G401.6 (cell line): ENCODE data around the gene SMYD2.

Experiments used
- FAIRE-seq: peaks from 2 replicates; lab custom pipeline; 2012; peaks lifted over from hg19 to GRCh38; lab: Jason Lieb, UNC

Gene SMYD2

GRCh38 chr1:214281021-214281719 is at the start of gene SMYD2:
Gene SMYD2, plus strand, starts transcription at chr1:214281159. Its CDS starts 96 bp downstream, at chr1:214281255.
- FAIRE-seq: no peak

GRCh38 chr1:214233856-214234634 is 46.9 kb upstream of the SMYD2 start:
- no peak for FAIRE-seq

GRCh38 chr1:214234635-214235025 is 46.3 kb upstream of the SMYD2 start:
- no peak for FAIRE-seq

GRCh38 chr1:214236477-214236876 is 44.5 kb upstream of the SMYD2 start:
- FAIRE-seq: no peak

- no peak for FAIRE-seq
These were observed 39.9 kb upstream of the SMYD2 start for GRCh38 chr1:214241060-214241459.

GRCh38 chr1:214244252-214244651 is 36.7 kb upstream of the SMYD2 start:
- FAIRE-seq: no peak

- FAIRE-seq: no peak
These were observed 36.1 kb upstream of the SMYD2 start for GRCh38 chr1:214244841-214245240.

GRCh38 chr1:214247501-214248041 is 33.4 kb upstream of the SMYD2 start:
- no peak for FAIRE-seq

- FAIRE-seq: no peak
These were observed 32.5 kb upstream of the SMYD2 start for GRCh38 chr1:214248311-214249085.

GRCh38 chr1:214249651-214250050 is 31.3 kb upstream of the SMYD2 start:
- no peak for FAIRE-seq

GRCh38 chr1:214251354-214251753 is 29.6 kb upstream of the SMYD2 start:
- FAIRE-seq: no peak

- no peak for FAIRE-seq
These were observed 25.4 kb upstream of the SMYD2 start for GRCh38 chr1:214255509-214255908.

GRCh38 chr1:214259353-214259977 is 21.5 kb upstream of the SMYD2 start:
- no peak for FAIRE-seq

GRCh38 chr1:214260561-214261205 is 20.3 kb upstream of the SMYD2 start:
- no peak for FAIRE-seq

GRCh38 chr1:214261206-214262123 is 19.5 kb upstream of the SMYD2 start:
- peak; percentile 74 for FAIRE-seq

- no peak for FAIRE-seq
These were observed 16.8 kb upstream of the SMYD2 start for GRCh38 chr1:214264196-214264595.

GRCh38 chr1:214264976-214265375 is 16.0 kb upstream of the SMYD2 start:
- no peak for FAIRE-seq

GRCh38 chr1:214270097-214270650 is 10.8 kb upstream of the SMYD2 start:
- no peak for FAIRE-seq

- no peak for FAIRE-seq
These were observed 9.6 kb upstream of the SMYD2 start for GRCh38 chr1:214271174-214271858.
